Mesenchymal stem cell (in vitro differentiated cells and primary cell): ENCODE data around the gene SLC1A3.

Experiments
- DNase-seq: peaks from one replicate; pipeline ENCODE4 v3.0.0-alpha.2; 2013
- H2AFZ ChIP-seq: one replicate; pipeline ENCODE4 v1.6.1; 2013; ENCODE audit warnings: low read depth, mild to moderate bottlenecking, control low read depth, inconsistent platforms, low read length, moderate library complexity
- H2AK5ac ChIP-seq: 2 replicates; pipeline ENCODE4 v1.6.1; 2013; ENCODE audit warnings: low read length, moderate library complexity, mild to moderate bottlenecking, inconsistent platforms; ENCODE audit not compliant: severe bottlenecking
- H2BK120ac ChIP-seq: one replicate; pipeline ENCODE4 v1.6.1; 2013; ENCODE audit warnings: low read depth, mild to moderate bottlenecking, inconsistent platforms, low read length, moderate library complexity
- H2BK12ac ChIP-seq, 2 experiments: one replicate each; pipeline ENCODE4 v1.6.1; 2013; ENCODE audit warnings: inconsistent platforms in 2 of 2, low read length in 2 of 2, mild to moderate bottlenecking in 2 of 2, moderate library complexity in 2 of 2, control low read depth in 1 of 2
- H2BK15ac ChIP-seq: one replicate; pipeline ENCODE4 v1.6.1; 2013; ENCODE audit warnings: mild to moderate bottlenecking, low read depth, inconsistent platforms; ENCODE audit not compliant: poor library complexity, severe bottlenecking
- H2BK5ac ChIP-seq: 2 replicates; pipeline ENCODE4 v1.6.1; 2013; ENCODE audit warnings: low read depth, mild to moderate bottlenecking, low read length, control low read depth, inconsistent platforms; ENCODE audit not compliant: poor library complexity, severe bottlenecking
- H3K14ac ChIP-seq, 2 experiments: one replicate each; pipeline ENCODE4 v1.6.1; 2013; ENCODE audit warnings: inconsistent platforms in 2 of 2, low read length in 2 of 2, control low read depth in 1 of 2, mild to moderate bottlenecking in 1 of 2, moderate library complexity in 1 of 2
- H3K18ac ChIP-seq, 2 experiments: one replicate each; pipeline ENCODE4 v1.6.1; 2013; ENCODE audit warnings: inconsistent platforms in 2 of 2, low read length in 2 of 2, control low read depth in 1 of 2, low read depth in 1 of 2, mild to moderate bottlenecking in 1 of 2
- H3K23ac ChIP-seq, 2 experiments: one replicate each; pipeline ENCODE4 v1.6.1; 2013; ENCODE audit warnings: inconsistent platforms in 2 of 2, low read length in 2 of 2, mild to moderate bottlenecking in 2 of 2, moderate library complexity in 2 of 2, control low read depth in 1 of 2
- H3K27ac ChIP-seq: 2 replicates; pipeline ENCODE4 v1.5.1; 2013; ENCODE audit warnings: mild to moderate bottlenecking, moderate library complexity, low read length, control low read depth, inconsistent platforms; ENCODE audit not compliant: poor library complexity, severe bottlenecking
- H3K27me3 ChIP-seq, 2 experiments: 2 replicates each; pipeline versions ENCODE4 v1.6.1 to v1.7.0; 2013; ENCODE audit warnings: low read length in 2 of 2, mild to moderate bottlenecking in 2 of 2, moderate library complexity in 2 of 2, control low read depth in 1 of 2, inconsistent platforms in 1 of 2; ENCODE audit not compliant: control insufficient read depth in 1 of 2, insufficient read depth in 1 of 2
- H3K36me3 ChIP-seq, 2 experiments: 2 replicates each; pipeline versions ENCODE4 v1.6.1 to v1.7.0; 2013; ENCODE audit warnings: low read length in 2 of 2, control low read depth in 1 of 2, inconsistent platforms in 1 of 2, low read depth in 1 of 2, mild to moderate bottlenecking in 1 of 2; ENCODE audit not compliant: insufficient read depth in 2 of 2, control insufficient read depth in 1 of 2
- H3K4ac ChIP-seq, 2 experiments: one replicate each; pipeline ENCODE4 v1.6.1; 2013; ENCODE audit warnings: inconsistent platforms in 2 of 2, low read length in 2 of 2, mild to moderate bottlenecking in 2 of 2, moderate library complexity in 2 of 2, control low read depth in 1 of 2, low read depth in 1 of 2
- H3K4me1 ChIP-seq: 2 replicates; pipeline ENCODE4 v1.6.1; 2013; ENCODE audit warnings: low read depth, low read length, control low read depth; ENCODE audit not compliant: control insufficient read depth, insufficient read depth
- H3K4me2 ChIP-seq: 2 replicates; pipeline ENCODE4 v1.6.1; 2013; ENCODE audit warnings: low read length, mild to moderate bottlenecking, inconsistent platforms; ENCODE audit not compliant: poor library complexity, severe bottlenecking
- H3K4me3 ChIP-seq, 2 experiments: 2 replicates each; pipeline versions ENCODE4 v1.5.1 to v1.7.0; 2013; ENCODE audit warnings: low read length in 2 of 2, mild to moderate bottlenecking in 2 of 2, control low read depth in 1 of 2, low read depth in 1 of 2; ENCODE audit not compliant: insufficient read depth in 1 of 2
- H3K79me1 ChIP-seq: replicated peaks from 2 replicates; pipeline ENCODE4 v1.6.1; 2013; ENCODE audit warnings: mild to moderate bottlenecking, control low read depth, low read length, inconsistent platforms; ENCODE audit not compliant: poor library complexity, severe bottlenecking
- H3K9ac ChIP-seq: 2 replicates; pipeline ENCODE4 v1.7.0; 2013; ENCODE audit warnings: mild to moderate bottlenecking, low read length, moderate library complexity
- H3K9me3 ChIP-seq: 2 replicates; pipeline ENCODE4 v1.7.0; 2013; ENCODE audit warnings: mild to moderate bottlenecking, low read length; ENCODE audit not compliant: control insufficient read depth
- H4K8ac ChIP-seq: one replicate; pipeline ENCODE4 v1.6.1; 2013; ENCODE audit warnings: inconsistent platforms, mild to moderate bottlenecking, low read length, moderate library complexity
- H4K91ac ChIP-seq: one replicate; pipeline ENCODE4 v1.6.1; 2013; ENCODE audit warnings: mild to moderate bottlenecking, low read length, inconsistent platforms
- WGBS: methylation state at CpG from one replicate; pipeline ENCODE4 v1.1.7; 2013; ENCODE audit warnings: mixed read lengths; 5-methylcytosine and 5-hydroxymethylcytosine counted together

SLC1A3 gene

GRCh38 chr5:36706662-36707061, 100.3 kb downstream of the SLC1A3 start:
- H3K4me1 ChIP-seq: no peaks in the 10 kb centered on the region
- H3K14ac ChIP-seq: no peak overlapping the region
- H2BK15ac ChIP-seq: no peak overlapping the region
- no peak overlapping the region for H2BK5ac ChIP-seq
- no peak overlapping the region for H3K4me2 ChIP-seq
- H2BK120ac ChIP-seq: no peak overlapping the region
- H3K4ac ChIP-seq: no peak overlapping the region
- H3K18ac ChIP-seq: no peak overlapping the region
- H2AK5ac ChIP-seq: no peak overlapping the region
- no peak overlapping the region for H4K8ac ChIP-seq
- WGBS: 66% methylated on average over 4 of the region's 4 CpGs
- no peak for DNase-seq
- H3K79me1 ChIP-seq: no peaks in the 10 kb centered on the region
- peaks cover 12% of the 10 kb centered on the region for H3K9me3 ChIP-seq
- peaks cover 0 to 28% of the 10 kb centered on the region in 2 experiments for H3K27me3 ChIP-seq
- no peak overlapping the region for H4K91ac ChIP-seq
- no peak overlapping the region for H3K9ac ChIP-seq
- H3K36me3 ChIP-seq: no peaks in the 10 kb centered on the region
- H2BK12ac ChIP-seq: no peak overlapping the region
- no peak overlapping the region for H3K27ac ChIP-seq
- H2AFZ ChIP-seq: no peak overlapping the region
- H3K4me3 ChIP-seq: no peak overlapping the region
- no peak overlapping the region for H3K23ac ChIP-seq

- Histone ChIP-seq H2BK15ac (no peak overlapping the region), H3K14ac (no peak overlapping the region), H2BK12ac (no peak overlapping the region), H3K18ac (no peak overlapping the region), H3K27ac (no peak overlapping the region), H3K27me3 (peaks cover 5 to 29% of the 10 kb centered on the region in 2 experiments), H3K36me3 (no peaks in the 10 kb centered on the region), H4K8ac (no peak overlapping the region), H4K91ac (no peak overlapping the region), H3K4me3 (no peak overlapping the region), H3K9ac (no peak overlapping the region), H2BK5ac (no peak overlapping the region), H3K23ac (no peak overlapping the region), H2BK120ac (no peak overlapping the region), H2AK5ac (no peak overlapping the region), H3K4ac (no peak overlapping the region), H3K79me1 (no peaks in the 10 kb centered on the region), H2AFZ (no peak overlapping the region), H3K4me1 (no peaks in the 10 kb centered on the region), H3K9me3 (peaks cover 12% of the 10 kb centered on the region), H3K4me2 (no peak overlapping the region)
- WGBS: 52% methylated on average over 5 of the region's 5 CpGs
- no peak for DNase-seq
These were observed 102.6 kb downstream of the SLC1A3 start for GRCh38 chr5:36708996-36709395.

GRCh38 chr5:36710039-36710438, 103.6 kb downstream of the SLC1A3 start:
- H3K4me1 ChIP-seq: no peaks in the 10 kb centered on the region
- H3K27ac ChIP-seq: no peak overlapping the region
- no peak overlapping the region for H3K23ac ChIP-seq
- H2BK15ac ChIP-seq: no peak overlapping the region
- no peaks in the 10 kb centered on the region for H3K36me3 ChIP-seq
- H3K9me3 ChIP-seq: peaks cover 12% of the 10 kb centered on the region
- H3K4ac ChIP-seq: no peak overlapping the region
- no peak overlapping the region for H2BK12ac ChIP-seq
- H3K79me1 ChIP-seq: no peaks in the 10 kb centered on the region
- H2AFZ ChIP-seq: no peak overlapping the region
- H3K18ac ChIP-seq: no peak overlapping the region
- 90% methylated on average over 1 of the region's 3 CpGs for WGBS
- H3K4me3 ChIP-seq: no peak overlapping the region
- DNase-seq: no peak
- H3K4me2 ChIP-seq: no peak overlapping the region
- H2AK5ac ChIP-seq: no peak overlapping the region
- no peak overlapping the region for H2BK120ac ChIP-seq
- H2BK5ac ChIP-seq: no peak overlapping the region
- H3K27me3 ChIP-seq: peaks cover 5 to 21% of the 10 kb centered on the region in 2 experiments
- H4K91ac ChIP-seq: no peak overlapping the region
- H3K9ac ChIP-seq: no peak overlapping the region
- H3K14ac ChIP-seq: no peak overlapping the region
- H4K8ac ChIP-seq: no peak overlapping the region

GRCh38 chr5:36712706-36713105, 106.3 kb downstream of the SLC1A3 start:
- no peak overlapping the region for H2BK5ac ChIP-seq
- H3K23ac ChIP-seq: no peak overlapping the region
- H3K4me3 ChIP-seq: no peak overlapping the region
- no peaks in the 10 kb centered on the region for H3K4me1 ChIP-seq
- H3K14ac ChIP-seq: no peak overlapping the region
- H3K9ac ChIP-seq: no peak overlapping the region
- H3K18ac ChIP-seq: no peak overlapping the region
- H4K8ac ChIP-seq: no peak overlapping the region
- H3K9me3 ChIP-seq: peaks cover 6% of the 10 kb centered on the region
- H3K27me3 ChIP-seq: peaks cover 5 to 18% of the 10 kb centered on the region in 2 experiments
- no peaks in the 10 kb centered on the region for H3K79me1 ChIP-seq
- no peak overlapping the region for H4K91ac ChIP-seq
- no peak overlapping the region for H3K4me2 ChIP-seq
- H3K36me3 ChIP-seq: no peaks in the 10 kb centered on the region
- no peak overlapping the region for H2BK15ac ChIP-seq
- H3K4ac ChIP-seq: no peak overlapping the region
- H2BK12ac ChIP-seq: no peak overlapping the region
- WGBS: 62% methylated on average over 3 of the region's 3 CpGs
- H3K27ac ChIP-seq: no peak overlapping the region
- H2AK5ac ChIP-seq: no peak overlapping the region
- no peak for DNase-seq
- no peak overlapping the region for H2BK120ac ChIP-seq
- H2AFZ ChIP-seq: no peak overlapping the region
